ENCODE results near the gene TMEM258.

Gene TMEM258

DNA sequence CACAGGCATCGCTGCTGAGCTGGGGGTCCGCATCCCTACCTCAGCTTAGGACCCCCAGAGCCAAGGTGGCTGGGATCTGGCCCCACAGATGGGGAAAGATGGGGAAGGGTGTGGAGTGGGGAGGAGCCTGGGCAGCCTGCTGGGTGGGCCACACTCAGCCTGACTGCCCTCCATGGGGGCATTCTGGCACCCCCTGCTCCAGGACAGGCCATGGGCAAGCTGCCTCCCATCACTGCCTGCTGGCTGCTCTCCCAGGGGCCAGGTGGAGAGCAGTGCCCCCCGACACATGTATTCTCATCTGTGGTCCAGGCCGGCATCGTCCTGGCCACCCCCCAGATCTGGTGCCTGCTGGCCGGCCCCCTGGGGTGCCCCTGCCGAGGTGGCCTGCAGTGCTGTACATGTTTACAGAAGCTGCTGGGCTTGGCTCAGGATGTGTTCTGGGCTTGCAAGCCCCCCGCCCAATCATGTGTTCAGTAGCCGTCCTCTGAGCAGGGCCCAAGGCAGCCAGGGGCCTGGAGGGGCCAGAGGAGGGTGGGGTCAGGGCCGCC lies 47.7 kb downstream of the TMEM258 start:
- no peak for DNase-seq (ENCODE audit: low spot score)

DNA sequence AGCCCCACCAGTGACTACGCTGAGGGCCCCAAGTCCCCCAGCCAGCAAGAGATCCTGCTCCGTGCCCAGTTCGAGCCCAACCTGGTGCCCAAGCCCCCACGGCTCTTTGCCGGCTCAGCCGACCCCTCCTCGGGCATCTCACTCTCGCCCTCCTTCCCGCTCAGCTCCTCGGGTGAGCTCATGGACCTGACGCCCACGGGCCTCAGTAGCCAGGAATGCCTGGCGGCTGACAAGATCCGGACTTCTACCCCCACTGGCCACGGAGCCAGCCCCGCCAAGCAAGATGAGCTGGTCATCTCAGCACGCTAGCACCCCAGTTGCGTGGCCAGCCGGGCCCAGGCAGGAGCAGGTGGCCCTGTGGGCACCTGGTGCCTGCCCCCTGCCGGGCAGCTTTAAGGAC lies 48.2 kb downstream of the TMEM258 start:
- DNase-seq (ENCODE audit: low spot score), result no peak

DNA sequence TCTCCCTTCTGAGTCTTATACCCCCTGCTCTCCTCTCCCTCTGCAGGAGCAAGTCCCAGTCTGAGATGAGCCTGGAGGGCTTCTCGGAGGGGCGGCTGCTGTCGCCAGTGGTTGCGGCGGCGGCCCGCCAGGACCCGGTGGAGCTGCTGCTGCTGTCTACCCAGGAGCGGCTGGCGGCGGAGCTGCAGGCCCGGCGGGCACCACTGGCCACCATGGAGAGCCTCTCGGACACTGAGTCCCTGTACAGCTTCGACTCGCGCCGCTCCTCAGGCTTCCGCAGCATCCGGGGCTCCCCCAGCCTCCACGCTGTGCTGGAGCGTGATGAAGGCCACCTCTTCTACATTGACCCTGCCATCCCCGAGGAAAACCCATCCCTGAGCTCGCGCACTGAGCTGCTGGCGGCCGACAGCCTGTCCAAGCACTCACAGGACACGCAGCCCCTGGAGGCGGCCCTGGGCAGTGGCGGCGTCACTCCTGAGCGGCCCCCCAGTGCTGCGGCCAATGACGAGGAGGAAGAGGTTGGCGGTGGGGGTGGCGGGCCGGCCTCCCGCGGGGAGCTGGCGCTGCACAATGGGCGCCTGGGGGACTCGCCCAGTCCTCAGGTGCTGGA lies 48.8 kb downstream of the TMEM258 start:
- no peak for DNase-seq (ENCODE audit: low spot score)

DNA sequence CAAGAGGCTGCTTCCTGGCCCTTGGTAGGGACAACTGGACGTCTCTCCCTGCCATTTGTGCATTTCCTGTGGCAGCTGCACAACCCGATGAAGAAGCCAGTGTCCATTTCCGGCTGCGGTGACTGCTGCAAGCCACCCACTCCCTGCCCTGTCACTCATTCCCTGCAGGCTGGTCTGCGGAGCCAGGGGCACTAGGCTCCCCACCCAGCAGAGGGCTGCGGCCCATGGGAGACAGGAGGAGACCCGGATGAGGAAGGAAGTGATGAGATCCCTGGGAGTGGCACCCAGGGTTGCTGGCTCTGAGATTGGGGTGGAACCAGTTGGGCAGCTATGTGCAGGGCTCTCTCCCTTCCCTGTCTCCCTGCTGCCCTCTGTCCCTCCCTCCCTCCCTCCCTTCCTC lies 50.0 kb downstream of the TMEM258 start:
- no peak for DNase-seq (ENCODE audit: low spot score)

DNA sequence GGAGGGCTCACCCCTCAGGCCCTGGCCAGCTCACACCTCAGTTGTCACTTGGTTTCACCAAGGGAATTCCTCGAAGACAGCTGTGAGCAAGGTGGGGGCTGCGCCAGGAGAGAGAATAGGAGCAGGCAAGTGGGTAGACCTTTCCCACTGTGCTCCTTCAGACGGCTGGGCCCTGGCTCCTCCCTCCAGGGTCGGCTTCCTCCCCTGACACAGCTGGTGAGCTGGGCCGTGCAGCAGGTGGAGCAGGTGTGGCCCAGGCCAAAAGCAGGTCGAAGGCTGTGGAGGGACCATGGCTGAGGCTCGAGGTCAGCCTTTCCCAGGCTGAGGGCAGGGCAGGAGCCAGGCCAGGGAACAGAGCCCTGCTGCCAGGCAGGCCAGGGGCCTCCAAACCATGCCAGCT lies 52.4 kb downstream of the TMEM258 start:
- no peak for DNase-seq (ENCODE audit: low spot score)

DNA sequence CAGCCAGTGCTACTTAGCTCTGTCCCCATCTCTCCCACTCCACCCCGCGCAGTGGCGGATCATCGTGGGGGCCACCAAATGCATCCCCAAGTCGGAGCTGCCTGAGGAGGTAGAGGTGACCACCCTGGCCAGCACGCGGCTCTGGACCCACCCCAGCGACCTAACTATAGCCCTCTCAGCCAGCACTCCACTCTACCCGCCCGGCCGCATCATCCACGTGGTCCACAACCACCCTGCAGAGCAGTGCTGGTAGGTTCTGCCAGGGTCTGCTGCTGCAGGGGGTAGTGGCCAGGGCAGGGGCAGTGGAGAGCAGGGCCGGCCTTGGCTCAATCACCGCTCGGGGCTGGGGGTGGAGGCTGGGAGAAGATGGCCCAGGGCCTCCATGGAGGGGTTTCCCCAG lies 53.0 kb downstream of the TMEM258 start:
- no peak for DNase-seq (ENCODE audit: low spot score)
